GM12872 (cell line): ENCODE measurements around the gene CCDC184.

ENCODE experiments used
- TF ChIP-seq, protein P1 (sequence below): IDR thresholded peaks from 3 replicates; pipeline ENCODE4 v1.5.1; 2011; ENCODE audit warnings: low read depth, mild to moderate bottlenecking, low read length, moderate library complexity; ENCODE audit not compliant: insufficient read depth

CCDC184 gene

DNA sequence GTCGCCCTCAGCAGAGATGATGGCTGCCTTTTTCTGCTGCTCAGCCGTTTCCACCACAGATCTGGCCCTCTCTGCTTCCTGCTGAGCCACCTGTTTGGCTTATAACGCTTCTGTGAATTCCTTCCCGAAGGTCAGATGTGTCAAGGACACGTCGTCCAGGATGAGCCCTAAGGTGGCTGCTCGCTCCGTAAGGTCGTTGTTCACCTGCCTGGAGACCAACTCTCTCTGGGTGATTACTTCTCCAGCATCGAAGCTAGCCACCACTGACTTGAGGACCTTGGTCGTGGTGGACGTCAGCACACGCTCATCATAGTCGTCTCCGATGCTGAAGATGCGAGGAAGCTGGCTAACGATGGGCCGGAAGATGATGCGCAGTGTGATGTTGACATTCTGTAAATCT lies 14.4 kb upstream of the CCDC184 start:
- TF ChIP-seq, protein P1, sequence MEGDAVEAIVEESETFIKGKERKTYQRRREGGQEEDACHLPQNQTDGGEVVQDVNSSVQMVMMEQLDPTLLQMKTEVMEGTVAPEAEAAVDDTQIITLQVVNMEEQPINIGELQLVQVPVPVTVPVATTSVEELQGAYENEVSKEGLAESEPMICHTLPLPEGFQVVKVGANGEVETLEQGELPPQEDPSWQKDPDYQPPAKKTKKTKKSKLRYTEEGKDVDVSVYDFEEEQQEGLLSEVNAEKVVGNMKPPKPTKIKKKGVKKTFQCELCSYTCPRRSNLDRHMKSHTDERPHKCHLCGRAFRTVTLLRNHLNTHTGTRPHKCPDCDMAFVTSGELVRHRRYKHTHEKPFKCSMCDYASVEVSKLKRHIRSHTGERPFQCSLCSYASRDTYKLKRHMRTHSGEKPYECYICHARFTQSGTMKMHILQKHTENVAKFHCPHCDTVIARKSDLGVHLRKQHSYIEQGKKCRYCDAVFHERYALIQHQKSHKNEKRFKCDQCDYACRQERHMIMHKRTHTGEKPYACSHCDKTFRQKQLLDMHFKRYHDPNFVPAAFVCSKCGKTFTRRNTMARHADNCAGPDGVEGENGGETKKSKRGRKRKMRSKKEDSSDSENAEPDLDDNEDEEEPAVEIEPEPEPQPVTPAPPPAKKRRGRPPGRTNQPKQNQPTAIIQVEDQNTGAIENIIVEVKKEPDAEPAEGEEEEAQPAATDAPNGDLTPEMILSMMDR = no peak

DNA sequence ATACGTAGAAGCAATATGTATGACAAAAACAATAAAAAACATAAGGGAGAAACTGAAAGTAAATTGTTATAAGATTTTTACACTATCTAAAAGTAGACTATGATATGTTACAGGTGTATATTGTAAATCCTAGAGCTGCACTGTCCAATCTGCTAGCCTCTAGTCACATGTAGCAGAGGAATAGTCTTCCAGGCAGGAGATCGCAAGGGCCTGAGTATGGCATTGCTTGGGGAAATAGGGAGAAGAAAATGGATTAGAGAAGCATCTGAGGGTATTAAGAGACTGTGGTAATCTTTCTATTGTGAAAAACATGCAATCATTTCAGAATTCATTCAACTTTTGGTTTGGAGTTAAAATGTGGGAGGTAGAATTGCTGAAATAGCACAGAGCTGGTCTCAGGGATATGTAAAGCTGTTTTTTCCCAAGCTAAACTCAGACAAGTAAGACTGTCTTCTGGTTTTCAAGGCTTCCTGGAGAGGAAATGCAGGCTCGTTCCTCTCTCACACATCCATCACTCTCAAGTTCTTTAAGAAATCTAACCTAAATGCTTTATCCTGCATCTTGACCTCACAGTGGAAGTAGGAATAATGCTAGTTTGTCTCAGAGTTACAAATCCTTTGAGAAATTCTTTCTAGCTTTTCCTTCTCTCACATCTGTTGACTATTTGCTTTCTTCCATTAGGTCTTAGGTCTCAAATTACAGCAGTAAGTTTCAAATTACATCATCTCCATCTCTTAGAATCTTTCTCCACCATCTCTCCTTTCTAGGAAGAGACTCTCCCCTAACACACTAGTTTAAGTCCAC lies 7.6 kb upstream of the CCDC184 start:
- TF ChIP-seq, protein P1 = no peak

DNA sequence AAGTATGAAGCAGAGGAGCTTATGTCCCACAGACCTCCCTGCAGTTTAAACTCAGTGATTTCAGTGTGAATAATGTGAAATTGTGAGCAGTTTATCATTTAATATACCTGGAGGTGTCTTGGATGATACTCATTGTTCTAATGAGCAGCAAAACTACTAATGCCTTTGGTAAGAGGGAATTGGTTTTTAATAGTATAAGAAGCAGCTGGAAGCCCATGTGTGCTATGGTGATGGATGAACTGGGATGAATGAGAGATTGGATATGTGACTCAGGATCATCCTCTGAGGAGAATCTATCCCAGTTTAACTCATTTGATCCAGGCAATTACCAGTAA lies 7.1 kb upstream of the CCDC184 start:
- TF ChIP-seq, protein P1 = no peak

DNA sequence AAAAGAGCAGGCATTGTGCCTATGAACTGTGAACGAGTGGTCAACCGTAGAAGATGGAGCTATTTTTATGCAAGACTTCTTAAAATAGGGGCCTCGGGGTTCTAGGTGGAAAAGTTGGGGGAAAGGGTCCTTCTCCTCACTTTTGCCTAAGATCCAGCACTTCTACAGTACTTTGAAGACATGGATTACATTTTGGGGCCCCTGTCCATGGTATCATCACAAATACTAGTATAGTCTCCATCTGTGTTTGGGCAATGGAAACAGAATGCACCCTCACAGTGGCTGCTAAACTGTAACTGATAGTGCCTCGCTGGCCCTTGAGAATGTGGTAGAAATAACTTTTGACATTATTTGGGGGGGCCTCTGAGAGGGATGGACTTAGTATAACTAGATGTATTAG lies 5.5 kb upstream of the CCDC184 start:
- TF ChIP-seq, protein P1 = no peak

DNA sequence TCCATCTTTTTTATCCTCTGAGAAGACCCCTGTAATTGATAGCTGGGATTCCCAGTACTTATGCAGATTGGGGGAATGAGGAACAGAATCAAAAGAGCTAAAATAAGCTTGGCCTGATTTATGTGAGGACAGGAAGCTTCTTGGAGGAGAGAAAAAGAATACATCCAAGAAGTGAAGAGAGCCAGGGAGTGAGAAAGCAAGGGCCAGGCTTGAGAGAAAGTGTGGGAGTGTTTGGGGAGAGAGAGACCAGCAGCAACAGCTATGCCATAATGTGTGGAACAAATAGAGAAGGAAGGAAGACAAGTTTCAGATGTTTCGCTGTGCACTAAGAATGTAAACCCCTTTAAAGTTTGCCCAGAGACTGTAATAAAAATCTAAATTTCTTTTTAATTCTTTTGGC lies 4.0 kb upstream of the CCDC184 start:
- TF ChIP-seq, protein P1 = no peak

DNA sequence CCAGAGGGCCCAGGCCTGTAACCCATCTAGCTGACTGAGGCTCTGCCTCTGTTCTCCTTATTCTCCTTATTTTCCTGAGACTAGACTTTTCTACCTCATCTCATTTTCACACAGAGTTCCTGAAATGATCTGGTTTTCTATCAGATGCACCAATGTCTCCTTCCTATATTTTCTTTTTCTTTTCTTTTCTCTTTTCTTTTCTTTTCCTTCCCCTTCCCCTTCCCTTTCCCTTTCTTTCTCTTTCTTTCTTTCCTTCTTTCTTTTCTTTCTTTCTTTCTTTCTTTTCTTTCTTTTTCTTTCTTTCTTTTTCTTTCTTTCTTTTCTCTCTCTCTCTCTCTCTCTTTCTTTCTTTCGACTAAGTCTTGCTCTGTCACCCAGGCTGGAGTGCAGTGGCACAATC lies 3.0 kb upstream of the CCDC184 start:
- TF ChIP-seq, protein P1 = no peak

DNA sequence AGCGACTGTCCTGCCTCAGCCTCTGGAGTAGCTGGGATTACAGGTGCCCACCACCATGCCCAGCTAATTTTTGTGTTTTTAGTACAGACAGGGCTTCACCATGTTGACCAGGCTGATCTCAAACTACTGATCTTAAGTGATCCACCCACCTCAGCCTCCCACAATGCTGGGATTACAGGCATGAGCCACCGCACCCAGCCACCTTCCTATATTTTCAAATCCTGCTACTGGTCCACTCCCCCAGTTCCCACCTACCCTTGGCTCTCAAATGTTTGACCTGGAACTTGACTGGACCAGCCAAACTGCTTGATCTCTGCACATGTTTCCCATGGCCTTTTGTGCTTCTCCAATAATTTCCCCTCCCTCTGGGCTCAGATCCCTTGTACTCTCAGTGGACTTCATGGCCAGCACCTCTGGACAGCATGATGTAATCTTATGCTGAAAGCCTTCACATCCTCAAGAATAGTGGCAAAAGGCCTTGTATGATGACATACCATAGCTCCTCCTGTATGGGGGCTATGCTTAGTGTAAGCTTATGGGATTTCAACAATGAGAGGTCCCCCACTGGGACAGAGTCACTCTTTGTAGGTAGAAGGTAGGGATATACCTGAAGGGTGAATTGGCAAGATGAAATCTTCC lies 2.5 kb upstream of the CCDC184 start:
- TF ChIP-seq, protein P1 = no peak
